ENCODE data around the gene TAS1R1.

Gene TAS1R1

GRCh38 chr1:6554907-6555778 is at the start of gene TAS1R1:
TSS of gene TAS1R1 (plus strand) at chr1:6555307. CDS start at chr1:6555374, 67 bp downstream.
- no peak for DNase-seq

GRCh38 chr1:6505367-6506209 is 49.5 kb upstream of the TAS1R1 start:
- DNase-seq, result no peak

- no peak for DNase-seq
Measured at GRCh38 chr1:6506210-6507036, 48.7 kb upstream of the TAS1R1 start.

GRCh38 chr1:6507037-6507428 is 48.1 kb upstream of the TAS1R1 start:
- DNase-seq, result no peak

GRCh38 chr1:6507461-6507911 is 47.6 kb upstream of the TAS1R1 start:
- no peak for DNase-seq

GRCh38 chr1:6508154-6508815 is 46.8 kb upstream of the TAS1R1 start:
- no peak for DNase-seq

GRCh38 chr1:6508816-6509189 is 46.3 kb upstream of the TAS1R1 start:
- DNase-seq, result no peak

GRCh38 chr1:6509220-6509918 is 45.7 kb upstream of the TAS1R1 start:
- no peak for DNase-seq

GRCh38 chr1:6509919-6510291 is 45.2 kb upstream of the TAS1R1 start:
- no peak for DNase-seq

GRCh38 chr1:6510493-6510892 is 44.6 kb upstream of the TAS1R1 start:
- DNase-seq, result no peak

- DNase-seq, result no peak
Measured at GRCh38 chr1:6511056-6511455, 44.1 kb upstream of the TAS1R1 start.

GRCh38 chr1:6511561-6512244 is 43.4 kb upstream of the TAS1R1 start:
- DNase-seq, result no peak

- DNase-seq, result no peak
Measured at GRCh38 chr1:6512245-6512907, 42.7 kb upstream of the TAS1R1 start.

- DNase-seq, result no peak
Measured at GRCh38 chr1:6512908-6513280, 42.2 kb upstream of the TAS1R1 start.

GRCh38 chr1:6513320-6513801 is 41.7 kb upstream of the TAS1R1 start:
- no peak for DNase-seq

- DNase-seq, result no peak
Measured at GRCh38 chr1:6515771-6516170, 39.3 kb upstream of the TAS1R1 start.

GRCh38 chr1:6517435-6517851 is 37.7 kb upstream of the TAS1R1 start:
- DNase-seq, result no peak

- DNase-seq, result no peak
Measured at GRCh38 chr1:6519491-6519934, 35.6 kb upstream of the TAS1R1 start.

- DNase-seq, result no peak
Measured at GRCh38 chr1:6519935-6520671, 35.0 kb upstream of the TAS1R1 start.

GRCh38 chr1:6521536-6521935 is 33.6 kb upstream of the TAS1R1 start:
- DNase-seq, result no peak

Measured in activated CD4-positive, alpha-beta T cell treated with anti-CD3 and anti-CD28 coated beads for 1 hour (primary cell).